Tibial artery (tissue), 4 donors: ENCODE data around the gene CACNA1I.
"Not testable (repeated sequence)": the region's sequence is repeated elsewhere in the genome, so short reads cannot be mapped to it uniquely, and the experiment has no call there.

Source experiments
- DNase-seq, 2 donors: peaks; one replicate each; pipeline ENCODE4 v3.0.0-alpha.2; 2019
- H3K27ac ChIP-seq, 2 donors: fragments of 200-600 bp; sonication (generic) in 1 of 2; 1 replicate in 1 of 2; 2 replicates in 1 of 2; pipeline ENCODE4 v1.5.1; 2018 to 2019; ENCODE audit warnings: mild to moderate bottlenecking in 1 of 2
- H3K27me3 ChIP-seq, 2 donors: fragments of 200-600 bp; sonication (generic) in 1 of 2; one replicate each; pipeline versions ENCODE4 v1.5.1 to v1.6.0; 2016 to 2019
- H3K36me3 ChIP-seq, 3 donors: fragments of 200-600 bp; sonication (generic) in 2 of 3; one replicate each; pipeline ENCODE4 v1.5.1; 2016 to 2019; ENCODE audit warnings: mild to moderate bottlenecking in 2 of 3
- H3K4me1 ChIP-seq, 4 donors: fragments of 200-600 bp; sonication (generic) in 2 of 4; 1 replicate in 3 of 4; 2 replicates in 1 of 4; pipeline ENCODE4 v1.5.1; 2016 to 2019
- H3K4me3 ChIP-seq, 2 donors: fragments of 200-600 bp; sonication (generic) in 1 of 2; 1 replicate in 1 of 2; 2 replicates in 1 of 2; pipeline ENCODE4 v1.5.1; 2018 to 2019; ENCODE audit warnings: mild to moderate bottlenecking in 2 of 2
- H3K9me3 ChIP-seq, 3 donors: fragments of 200-600 bp; sonication (generic) in 1 of 3; one replicate each; pipeline ENCODE4 v1.5.1; 2016 to 2019
- CTCF ChIP-seq, 2 experiments: fragments of 200-600 bp in 1 of 2; fragments of 450-650 bp in 1 of 2; IDR thresholded peaks; one replicate each; pipeline ENCODE4 v1.5.1; 2017 to 2019; ENCODE audit warnings: antibody characterized with exemption in 2 of 2, mild to moderate bottlenecking in 1 of 2, moderate library complexity in 1 of 2
- intact Hi-C: fragments of 100-400 bp; cut with DNase I; formaldehyde crosslinking; loops from one replicate; pipeline ENCODE4 v1.15.0; 2023; ENCODE audit warnings: low total_unique reads

CACNA1I gene

GRCh38 chr22:39729141-39729934 is 158.8 kb downstream of the CACNA1I start:
- H3K27ac ChIP-seq, result no peak overlapping the region
- intact Hi-C loops, result no loop called here
- peak in 1 of 2 donors; percentile 42 for DNase-seq
- no peaks in the 10 kb centered on the region for H3K9me3 ChIP-seq
- H3K4me3 ChIP-seq, result no peak overlapping the region
- no peaks in the 10 kb centered on the region for H3K36me3 ChIP-seq
- peaks cover 0 to 54% of the 10 kb centered on the region in 2 donors for H3K27me3 ChIP-seq
- TF ChIP-seq CTCF (IDR thresholded peaks at IDR 0.05), result no peak
- H3K4me1 ChIP-seq, result no peaks in the 10 kb centered on the region

DNA sequence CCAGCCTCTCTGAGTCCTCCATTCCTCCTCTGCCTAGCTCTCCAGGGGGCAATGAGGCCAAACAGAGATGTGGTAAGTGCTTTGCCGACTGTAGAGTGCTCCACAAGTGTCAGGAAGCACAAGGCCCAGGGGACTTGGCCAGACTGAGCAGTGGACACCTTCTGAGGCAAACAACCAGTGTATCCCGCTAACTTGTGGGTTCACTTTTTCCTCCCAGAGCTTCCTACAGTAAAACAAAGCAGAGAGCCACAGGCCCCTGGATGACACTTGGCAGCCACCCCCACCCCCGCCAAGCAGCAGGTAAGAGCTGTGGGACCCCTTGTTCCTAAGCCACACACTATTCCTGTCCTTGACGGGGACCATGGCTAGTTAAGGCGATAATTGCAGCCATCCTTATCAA is 160.9 kb downstream of the CACNA1I start:
- TF ChIP-seq CTCF (IDR thresholded peaks at IDR 0.05), result no peak
- intact Hi-C loops, result no loop called here
- Histone ChIP-seq H3K27ac (no peak overlapping the region), H3K4me3 (no peak overlapping the region), H3K9me3 (no peaks in the 10 kb centered on the region), H3K27me3 (peaks cover 0 to 51% of the 10 kb centered on the region in 2 donors), H3K36me3 (no peaks in the 10 kb centered on the region), H3K4me1 (no peaks in the 10 kb centered on the region)
- peak in 1 of 2 donors; percentile 31 for DNase-seq

DNA sequence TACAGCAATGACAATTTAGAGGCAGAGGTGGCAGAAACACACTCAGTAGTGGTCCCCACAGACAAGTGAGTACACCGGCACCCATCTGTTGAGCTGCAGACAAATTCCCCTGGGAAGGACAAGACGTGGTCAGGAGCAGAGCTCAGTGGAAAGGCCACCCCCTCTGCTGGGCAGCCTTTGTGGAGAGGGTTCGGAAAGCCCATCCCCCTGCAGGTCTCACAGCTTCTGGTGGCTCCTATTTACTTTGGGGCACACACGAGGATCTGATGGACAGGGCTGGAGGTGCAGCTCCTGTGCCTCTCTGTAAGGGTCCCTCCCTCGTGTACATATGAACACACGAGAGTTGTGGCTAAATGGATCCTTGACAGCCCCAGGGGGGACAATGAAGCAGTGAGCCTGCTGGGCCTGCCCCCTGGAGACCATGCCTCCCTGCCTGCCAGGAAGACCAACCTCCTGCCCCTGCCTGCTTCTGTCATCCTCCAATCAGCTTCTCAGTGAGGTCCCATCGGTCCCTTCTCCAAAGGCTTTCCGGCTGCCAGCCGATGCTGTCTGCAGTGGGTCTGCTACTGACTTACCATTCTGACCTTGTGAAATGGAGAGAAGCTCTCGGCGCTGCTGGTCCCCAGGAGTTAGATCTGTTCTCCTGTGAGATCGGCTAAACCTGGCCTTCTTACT is 161.5 kb downstream of the CACNA1I start:
- Histone ChIP-seq H3K36me3 (no peaks in the 10 kb centered on the region), H3K4me1 (no peaks in the 10 kb centered on the region), H3K27me3 (peaks cover 0 to 49% of the 10 kb centered on the region in 2 donors), H3K27ac (no peak overlapping the region), H3K9me3 (no peaks in the 10 kb centered on the region), H3K4me3 (no peak overlapping the region)
- DNase-seq, result peak in 1 of 2 donors; percentile 27
- intact Hi-C loops, result no loop called here
- TF ChIP-seq CTCF (IDR thresholded peaks at IDR 0.05), result no peak

- Histone ChIP-seq H3K4me1 (no peaks in the 10 kb centered on the region), H3K4me3 (no peak overlapping the region), H3K27me3 (peaks cover 0 to 49% of the 10 kb centered on the region in 2 donors), H3K36me3 (no peaks in the 10 kb centered on the region), H3K27ac (no peak overlapping the region), H3K9me3 (no peaks in the 10 kb centered on the region)
- intact Hi-C loops, result no loop called here
- no peak for TF ChIP-seq CTCF (IDR thresholded peaks at IDR 0.05)
- no peak for DNase-seq
Measured at GRCh38 chr22:39732625-39733024, 162.1 kb downstream of the CACNA1I start.

GRCh38 chr22:39733191-39733590 is 162.6 kb downstream of the CACNA1I start:
- H3K36me3 ChIP-seq, result no peaks in the 10 kb centered on the region
- no peak overlapping the region for H3K4me3 ChIP-seq
- H3K27ac ChIP-seq, result no peak overlapping the region
- TF ChIP-seq CTCF (IDR thresholded peaks at IDR 0.05), result no peak
- no peak for DNase-seq
- no peaks in the 10 kb centered on the region for H3K9me3 ChIP-seq
- intact Hi-C loops, result no loop called here
- H3K27me3 ChIP-seq, result peaks cover 0 to 46% of the 10 kb centered on the region in 2 donors
- H3K4me1 ChIP-seq, result no peaks in the 10 kb centered on the region

DNA sequence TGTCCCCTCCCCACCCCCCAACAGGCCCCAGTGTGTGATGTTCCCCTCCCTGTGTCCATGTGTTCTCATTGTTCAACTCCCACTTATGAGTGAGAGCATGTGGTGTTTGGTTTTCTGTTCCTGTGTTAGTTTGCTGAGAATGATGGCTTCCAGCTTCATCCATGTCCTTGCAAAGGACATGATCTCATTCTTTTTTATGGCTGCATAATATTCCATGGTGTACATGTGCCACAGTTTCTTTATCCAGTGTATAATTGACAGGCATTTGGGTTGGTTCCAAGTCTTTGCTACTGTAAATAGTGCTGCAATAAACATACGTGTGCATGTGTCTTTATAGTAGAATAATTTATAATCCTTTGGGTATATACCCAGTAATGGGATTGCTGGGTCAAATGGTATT is 163.5 kb downstream of the CACNA1I start:
- H3K27ac ChIP-seq, DNase-seq, intact Hi-C loops, H3K36me3 ChIP-seq, H3K4me1 ChIP-seq, H3K4me3 ChIP-seq, H3K9me3 ChIP-seq: not testable (repeated sequence)
- H3K27me3 ChIP-seq, result peaks cover 0 to 42% of the 10 kb centered on the region in 2 donors
